GM20000 (cell line): Measurements from ENCODE around the gene SPIRE1.
"Not testable (repeated sequence)": the region's sequence is repeated elsewhere in the genome, so short reads cannot be mapped to it uniquely, and the experiment has no call there.

Source experiments
- DNase-seq: peaks from one replicate; pipeline ENCODE4 v3.0.0; 2012; ENCODE audit warnings: low spot score
- TF ChIP-seq, protein P1 (sequence below): IDR thresholded peaks from 2 replicates; pipeline ENCODE4 v1.5.1; 2012; ENCODE audit warnings: mild to moderate bottlenecking, control low read depth; ENCODE audit errors: extremely low read depth, missing control alignments

SPIRE1 gene

GRCh38 chr18:12497296-12497695 lies 160.6 kb downstream of the SPIRE1 start:
- no peak for DNase-seq
- TF ChIP-seq, protein P1, sequence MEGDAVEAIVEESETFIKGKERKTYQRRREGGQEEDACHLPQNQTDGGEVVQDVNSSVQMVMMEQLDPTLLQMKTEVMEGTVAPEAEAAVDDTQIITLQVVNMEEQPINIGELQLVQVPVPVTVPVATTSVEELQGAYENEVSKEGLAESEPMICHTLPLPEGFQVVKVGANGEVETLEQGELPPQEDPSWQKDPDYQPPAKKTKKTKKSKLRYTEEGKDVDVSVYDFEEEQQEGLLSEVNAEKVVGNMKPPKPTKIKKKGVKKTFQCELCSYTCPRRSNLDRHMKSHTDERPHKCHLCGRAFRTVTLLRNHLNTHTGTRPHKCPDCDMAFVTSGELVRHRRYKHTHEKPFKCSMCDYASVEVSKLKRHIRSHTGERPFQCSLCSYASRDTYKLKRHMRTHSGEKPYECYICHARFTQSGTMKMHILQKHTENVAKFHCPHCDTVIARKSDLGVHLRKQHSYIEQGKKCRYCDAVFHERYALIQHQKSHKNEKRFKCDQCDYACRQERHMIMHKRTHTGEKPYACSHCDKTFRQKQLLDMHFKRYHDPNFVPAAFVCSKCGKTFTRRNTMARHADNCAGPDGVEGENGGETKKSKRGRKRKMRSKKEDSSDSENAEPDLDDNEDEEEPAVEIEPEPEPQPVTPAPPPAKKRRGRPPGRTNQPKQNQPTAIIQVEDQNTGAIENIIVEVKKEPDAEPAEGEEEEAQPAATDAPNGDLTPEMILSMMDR: no peak

DNA sequence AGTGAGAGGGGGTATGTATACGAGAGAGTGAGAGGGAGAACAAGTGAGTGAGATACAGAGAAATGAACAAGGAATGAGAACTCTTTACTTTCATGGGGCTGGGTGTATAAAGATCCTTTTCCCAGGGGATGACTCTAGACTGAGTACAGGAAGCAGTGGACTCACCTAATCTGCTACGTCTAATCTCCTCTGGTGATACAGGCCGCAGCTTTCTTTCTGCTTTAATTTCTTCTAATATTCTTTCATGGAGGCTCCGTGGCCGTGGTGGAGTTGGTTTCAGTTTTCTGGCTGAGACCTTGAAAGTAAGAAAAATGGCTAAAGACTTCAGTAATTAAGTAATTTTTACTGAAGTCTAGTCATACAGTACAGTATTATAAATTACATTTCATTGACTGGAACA lies 165.0 kb downstream of the SPIRE1 start:
- DNase-seq: no peak
- TF ChIP-seq, protein P1: no peak

GRCh38 chr18:12491611-12492435 lies 166.1 kb downstream of the SPIRE1 start:
- no peak for DNase-seq
- TF ChIP-seq, protein P1: no peak

GRCh38 chr18:12485479-12486105 lies 172.3 kb downstream of the SPIRE1 start:
- DNase-seq: no peak
- TF ChIP-seq, protein P1: no peak

DNA sequence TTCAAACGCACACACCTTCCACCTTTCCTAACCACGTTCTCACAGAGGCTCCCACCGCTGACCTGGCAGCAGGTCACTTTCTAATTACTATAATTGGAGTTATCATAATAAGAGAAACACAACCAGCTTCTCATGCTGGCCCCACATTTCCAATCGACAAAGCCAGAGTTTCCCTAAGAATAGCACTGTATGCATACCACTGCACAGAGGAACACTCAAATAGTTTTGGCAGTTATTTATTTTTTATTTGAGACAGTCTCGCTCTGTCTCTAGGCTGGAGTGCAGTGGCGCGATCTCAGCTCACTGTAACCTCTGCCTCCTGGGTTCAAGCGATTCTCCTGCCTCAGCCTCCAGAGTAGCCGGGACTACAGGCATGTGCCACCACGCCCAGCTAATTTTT lies 176.0 kb downstream of the SPIRE1 start:
- DNase-seq: not testable (repeated sequence)

GRCh38 chr18:12479982-12480381 lies 177.9 kb downstream of the SPIRE1 start:
- TF ChIP-seq, protein P1: no peak
- no peak for DNase-seq

DNA sequence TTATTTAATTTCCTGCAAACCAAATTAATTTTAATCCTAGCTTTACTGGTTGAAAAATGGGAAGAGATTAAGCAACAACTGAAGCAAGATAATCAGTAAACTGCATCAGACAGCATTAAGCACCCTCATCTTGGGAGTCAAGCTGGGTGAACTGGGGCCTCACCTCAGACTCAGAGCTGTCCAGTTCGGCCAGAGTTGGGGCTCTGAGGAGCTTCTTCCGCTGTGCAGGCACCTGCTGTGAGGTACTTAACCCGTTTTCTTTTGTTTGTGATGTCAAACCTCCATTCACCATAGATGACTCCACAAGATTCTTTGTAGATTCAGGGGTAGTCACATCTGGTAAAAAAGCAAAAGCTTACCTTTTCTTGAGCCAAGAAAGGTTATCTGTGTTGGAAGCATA lies 178.4 kb downstream of the SPIRE1 start:
- TF ChIP-seq, protein P1: no peak
- DNase-seq: no peak
